GM23338 (cell line): ENCODE results near the gene PLEKHA7. TPM values are rescaled to one million over a fixed set of nuclear protein-coding genes. Genes with fewer than 3 reads are reported as not detected.

Experiments
- ATAC-seq: fragments of 200-7000 bp; cut with Tn5 transposase; 3 replicates; pipeline ENCODE4 v1.9.1; 2020
- DNase-seq: peaks from one replicate; pipeline ENCODE4 v3.0.0-alpha.2; 2015; ENCODE audit warnings: low spot score
- H2AFZ ChIP-seq: fragments of 200-600 bp; sonication (generic); 2 replicates; pipeline ENCODE4 v1.8.0; 2016; ENCODE audit warnings: antibody characterized with exemption, mild to moderate bottlenecking, moderate library complexity
- H3F3A ChIP-seq: fragments of 200-600 bp; sonication (generic); replicated peaks from 2 replicates; pipeline ENCODE4 v1.8.0; 2017; ENCODE audit warnings: antibody characterized with exemption, mixed run types, low read depth
- H3K27ac ChIP-seq: fragments of 200-600 bp; sonication (generic); 2 replicates; pipeline ENCODE4 v1.6.1; 2016; ENCODE audit warnings: low read depth
- H3K27me3 ChIP-seq: fragments of 200-600 bp; sonication (generic); 2 replicates; pipeline ENCODE4 v1.8.0; 2016; ENCODE audit warnings: mild to moderate bottlenecking, mixed run types, moderate library complexity; ENCODE audit not compliant: insufficient read depth
- H3K36me3 ChIP-seq: fragments of 200-600 bp; sonication (generic); 2 replicates; pipeline ENCODE4 v1.8.0; 2016; ENCODE audit warnings: mild to moderate bottlenecking; ENCODE audit not compliant: insufficient read depth
- H3K4me1 ChIP-seq: fragments of 200-600 bp; sonication (generic); 2 replicates; pipeline ENCODE4 v1.8.0; 2016; ENCODE audit warnings: mild to moderate bottlenecking, moderate library complexity; ENCODE audit not compliant: insufficient read depth
- H3K4me2 ChIP-seq: fragments of 200-600 bp; sonication (generic); 2 replicates; pipeline ENCODE4 v1.7.1; 2017; ENCODE audit warnings: mixed run types
- H3K4me3 ChIP-seq: fragments of 200-600 bp; sonication (generic); 2 replicates; pipeline ENCODE4 v1.6.1; 2016; ENCODE audit warnings: mixed run types
- H3K79me2 ChIP-seq: fragments of 200-600 bp; sonication (generic); replicated peaks from 2 replicates; pipeline ENCODE4 v1.8.0; 2017; ENCODE audit warnings: mild to moderate bottlenecking; ENCODE audit not compliant: insufficient read depth
- H3K9me2 ChIP-seq: fragments of 200-600 bp; sonication (generic); 2 replicates; pipeline ENCODE4 v1.8.0; 2017; ENCODE audit not compliant: insufficient read depth
- H4K20me1 ChIP-seq: fragments of 200-600 bp; sonication (generic); replicated peaks from 2 replicates; pipeline ENCODE4 v1.8.0; 2017; ENCODE audit warnings: mild to moderate bottlenecking; ENCODE audit not compliant: insufficient read depth
- H3K27ac Mint-ChIP-seq: 2 replicates; pipeline ENCODE4 v1.8.0; 2020; ENCODE audit warnings: inconsistent platforms, mild to moderate bottlenecking, moderate library complexity, mixed read lengths
- H3K27me3 Mint-ChIP-seq: 3 replicates; pipeline ENCODE4 v1.8.0; 2022; ENCODE audit warnings: low read depth, mild to moderate bottlenecking, moderate library complexity, mixed read lengths, inconsistent platforms; ENCODE audit not compliant: insufficient read depth, poor library complexity
- H3K36me3 Mint-ChIP-seq: 3 replicates; pipeline ENCODE4 v1.8.0; 2021; ENCODE audit warnings: low read depth, mild to moderate bottlenecking, inconsistent platforms, moderate library complexity, mixed read lengths
- H3K4me1 Mint-ChIP-seq: 3 replicates; pipeline ENCODE4 v1.8.0; 2020; ENCODE audit warnings: mild to moderate bottlenecking, inconsistent platforms, mixed read lengths
- H3K4me3 Mint-ChIP-seq: 3 replicates; pipeline ENCODE4 v1.8.0; 2021; ENCODE audit warnings: moderate library complexity, mild to moderate bottlenecking, inconsistent platforms, mixed read lengths
- H3K9me3 Mint-ChIP-seq: 3 replicates; pipeline ENCODE4 v1.8.0; 2020; ENCODE audit warnings: moderate library complexity, mild to moderate bottlenecking, inconsistent platforms, mixed read lengths
- CREB1 ChIP-seq: fragments of 250-450 bp; sonication (Bioruptor Pico); IDR thresholded peaks from 2 replicates; pipeline ENCODE4 v1.5.0; 2020; ENCODE audit warnings: low read depth, mild to moderate bottlenecking, moderate library complexity
- EZH2 ChIP-seq: fragments of 200-600 bp; sonication (generic); IDR thresholded peaks from one replicate; pipeline ENCODE4 v1.8.0; 2017; ENCODE audit warnings: antibody characterized with exemption, mild to moderate bottlenecking, low read depth; ENCODE audit not compliant: unreplicated experiment
- EZH2phosphoT487 ChIP-seq: fragments of 200-600 bp; sonication (generic); IDR thresholded peaks from one replicate; pipeline ENCODE4 v1.8.1; 2018; ENCODE audit warnings: antibody characterized with exemption; ENCODE audit not compliant: unreplicated experiment
- JUNB ChIP-seq: IDR thresholded peaks from one replicate; pipeline ENCODE4 v1.6.1; 2016; ENCODE audit warnings: antibody characterized with exemption; ENCODE audit not compliant: unreplicated experiment
- NANOG ChIP-seq: IDR thresholded peaks from 2 replicates; pipeline ENCODE4 v1.6.1; 2016; ENCODE audit warnings: antibody characterized with exemption, borderline replicate concordance
- POLR2AphosphoS5 ChIP-seq: IDR thresholded peaks from 2 replicates; pipeline ENCODE4 v1.6.1; 2016; ENCODE audit warnings: antibody characterized with exemption, low read depth
- REST ChIP-seq: IDR thresholded peaks from one replicate; pipeline ENCODE4 v1.6.1; 2018; ENCODE audit warnings: antibody characterized with exemption; ENCODE audit not compliant: unreplicated experiment
- STAT1 ChIP-seq: IDR thresholded peaks from one replicate; pipeline ENCODE4 v1.6.1; 2016; ENCODE audit warnings: antibody characterized with exemption; ENCODE audit not compliant: unreplicated experiment
- ZNF114 ChIP-seq: fragments of 250-450 bp; sonication (Bioruptor Pico); IDR thresholded peaks from 2 replicates; pipeline ENCODE4 v1.5.0; 2020; ENCODE audit warnings: mild to moderate bottlenecking, moderate library complexity
- ZNF331 ChIP-seq: fragments of 250-450 bp; sonication (Bioruptor Pico); IDR thresholded peaks from 2 replicates; pipeline ENCODE4 v1.5.0; 2020; ENCODE audit warnings: low read depth, mild to moderate bottlenecking, moderate library complexity
- ZNF462 ChIP-seq: fragments of 250-450 bp; sonication (Bioruptor Pico); IDR thresholded peaks from 2 replicates; pipeline ENCODE4 v1.5.0; 2020; ENCODE audit warnings: mild to moderate bottlenecking, moderate library complexity
- polyA plus RNA-seq: library from polyadenylated mRNA; unstranded; fragments of >200 nt; fragmentation: Nextera tagmentation; extraction: Ambion mirVana; gene quantifications from 2 replicates; pipeline ENCODE4 v1.2.1, GENCODE V29; 2016
- total RNA-seq: library from RNA; depleted of rRNA; stranded (reverse); fragments of >200 nt; shearing (Covaris generic); gene quantifications from 2 replicates; pipeline ENCODE4 v1.2.3, GENCODE V29; 2014
- TF ChIP-seq, protein P1 (sequence below), 2 experiments: fragments of 200-600 bp in 1 of 2; sonication (generic) in 1 of 2; conservative IDR thresholded peaks; 2 replicates each; pipeline versions ENCODE4 v1.5.1 to v1.6.1; 2016 to 2017; ENCODE audit warnings: antibody characterized with exemption in 2 of 2, low read depth in 2 of 2, mild to moderate bottlenecking in 2 of 2, moderate library complexity in 1 of 2
- TF ChIP-seq, protein P2 (sequence below): IDR thresholded peaks from 2 replicates; pipeline ENCODE4 v1.6.1; 2016; ENCODE audit warnings: antibody characterized with exemption

PLEKHA7 gene
- total and polyA plus RNA-seq, 2 experiments from 2014 or later, result 9.7 to 15.8 TPM

DNA sequence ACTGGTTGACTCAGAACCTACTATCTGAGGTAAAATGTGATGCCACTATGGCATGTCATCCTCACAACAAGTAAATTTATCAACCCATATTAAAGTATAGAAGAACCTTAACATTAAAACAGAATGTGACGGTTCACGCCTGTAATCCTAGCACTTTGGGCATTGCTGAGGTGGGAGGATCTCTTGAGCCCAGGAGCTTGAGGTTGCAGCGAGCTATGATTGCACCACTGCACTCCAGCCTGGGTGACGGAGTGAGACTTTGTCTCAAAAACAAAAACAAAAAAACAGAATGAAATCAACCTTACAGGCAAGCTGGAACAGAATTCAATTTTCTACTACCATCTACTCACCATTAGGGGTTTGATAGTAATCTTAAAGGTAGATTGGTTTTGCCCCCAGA, 86.2 kb downstream of the PLEKHA7 start:
- Histone ChIP-seq H2AFZ (no peak overlapping the region), H3K27me3 (peaks cover 50% of the 10 kb centered on the region), H3K79me2 (no peaks in the 10 kb centered on the region), H4K20me1 (peaks cover 39% of the 10 kb centered on the region), H3K36me3 (no peaks in the 10 kb centered on the region), H3K9me2 (no peaks in the 10 kb centered on the region), H3K4me1 (peaks cover 33% of the 10 kb centered on the region), H3K27ac (no peak overlapping the region), H3K4me3 (no peak overlapping the region), H3F3A (peaks cover 8% of the 10 kb centered on the region), H3K4me2 (no peak overlapping the region)
- Mint-ChIP-seq H3K27me3 (peaks cover 38% of the 10 kb centered on the region), H3K4me3 (no peak overlapping the region), H3K4me1 (peaks cover 33% of the 10 kb centered on the region), H3K9me3 (no peaks in the 10 kb centered on the region), H3K36me3 (no peaks in the 10 kb centered on the region; the same call in 2 of the 3 replicates), H3K27ac (no peak overlapping the region)
- DNase-seq, result no peak
- TF ChIP-seq, protein P1, sequence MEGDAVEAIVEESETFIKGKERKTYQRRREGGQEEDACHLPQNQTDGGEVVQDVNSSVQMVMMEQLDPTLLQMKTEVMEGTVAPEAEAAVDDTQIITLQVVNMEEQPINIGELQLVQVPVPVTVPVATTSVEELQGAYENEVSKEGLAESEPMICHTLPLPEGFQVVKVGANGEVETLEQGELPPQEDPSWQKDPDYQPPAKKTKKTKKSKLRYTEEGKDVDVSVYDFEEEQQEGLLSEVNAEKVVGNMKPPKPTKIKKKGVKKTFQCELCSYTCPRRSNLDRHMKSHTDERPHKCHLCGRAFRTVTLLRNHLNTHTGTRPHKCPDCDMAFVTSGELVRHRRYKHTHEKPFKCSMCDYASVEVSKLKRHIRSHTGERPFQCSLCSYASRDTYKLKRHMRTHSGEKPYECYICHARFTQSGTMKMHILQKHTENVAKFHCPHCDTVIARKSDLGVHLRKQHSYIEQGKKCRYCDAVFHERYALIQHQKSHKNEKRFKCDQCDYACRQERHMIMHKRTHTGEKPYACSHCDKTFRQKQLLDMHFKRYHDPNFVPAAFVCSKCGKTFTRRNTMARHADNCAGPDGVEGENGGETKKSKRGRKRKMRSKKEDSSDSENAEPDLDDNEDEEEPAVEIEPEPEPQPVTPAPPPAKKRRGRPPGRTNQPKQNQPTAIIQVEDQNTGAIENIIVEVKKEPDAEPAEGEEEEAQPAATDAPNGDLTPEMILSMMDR (conservative IDR thresholded peaks at IDR 0.05; ENCODE audit: low read depth in 2 of 2), result no peak
- TF ChIP-seq NANOG (no peak), STAT1 (no peak), POLR2AphosphoS5 (no peak), ZNF331 (CRISPR knock-in tag) (no peak), ZNF462 (CRISPR knock-in tag) (no peak), ZNF114 (CRISPR knock-in tag) (no peak), JUNB (no peak), EZH2phosphoT487 (no peak), CREB1 (no peak), REST (no peak), EZH2 (no peak)
- TF ChIP-seq, protein P2, sequence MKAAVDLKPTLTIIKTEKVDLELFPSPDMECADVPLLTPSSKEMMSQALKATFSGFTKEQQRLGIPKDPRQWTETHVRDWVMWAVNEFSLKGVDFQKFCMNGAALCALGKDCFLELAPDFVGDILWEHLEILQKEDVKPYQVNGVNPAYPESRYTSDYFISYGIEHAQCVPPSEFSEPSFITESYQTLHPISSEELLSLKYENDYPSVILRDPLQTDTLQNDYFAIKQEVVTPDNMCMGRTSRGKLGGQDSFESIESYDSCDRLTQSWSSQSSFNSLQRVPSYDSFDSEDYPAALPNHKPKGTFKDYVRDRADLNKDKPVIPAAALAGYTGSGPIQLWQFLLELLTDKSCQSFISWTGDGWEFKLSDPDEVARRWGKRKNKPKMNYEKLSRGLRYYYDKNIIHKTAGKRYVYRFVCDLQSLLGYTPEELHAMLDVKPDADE, result no peak
- ATAC-seq, result no peak
